Measurements from ENCODE around the gene SEZ6. TPM values are rescaled to one million over a fixed set of nuclear protein-coding genes. Genes with fewer than 3 reads are reported as not detected.
A peak's percentile ranks its signal among the peaks of the same experiment; 100 is the strongest.

Gene SEZ6
- total RNA-seq, 3 donors from 2014 or later (not counting 1 experiment from before 2014, with no cell fraction given): 0.33 to 1.4 (median 0.97) TPM

- H3K9me3 ChIP-seq (ENCODE audit: control insufficient read depth, insufficient read depth, low read length): no peaks in the 10 kb centered on the region
- H3K9me3 Mint-ChIP-seq: no peaks in the 10 kb centered on the region
- DNase-seq: peak; percentile 27 to 51
- TF ChIP-seq CTCF (IDR thresholded peaks at IDR 0.05): no peak
- H3K4me3 Mint-ChIP-seq: no peak overlapping the region
- 88% methylated on average over 2 of the region's 2 CpGs for WGBS (ENCODE audit: insufficient coverage)
- no peak overlapping the region for H3K4me3 ChIP-seq (ENCODE audit: low read length)
- peak overlapping the region; percentile 92 to 100 for H3K27ac Mint-ChIP-seq
- H3K4me1 Mint-ChIP-seq: peaks cover 52 to 59% of the 10 kb centered on the region in 2 donors
- peak; percentile 33 to 54 (median 37) for ATAC-seq
- H3K27me3 ChIP-seq (ENCODE audit: control insufficient read depth, insufficient read depth, low read length): no peaks in the 10 kb centered on the region
- H3K4me1 ChIP-seq (ENCODE audit: control insufficient read depth, insufficient read depth, low read length): peaks cover 42% of the 10 kb centered on the region
- peaks cover 14% of the 10 kb centered on the region for H3K36me3 ChIP-seq (ENCODE audit: control insufficient read depth, insufficient read depth, low read length)
- no peaks in the 10 kb centered on the region for H3K27me3 Mint-ChIP-seq (ENCODE audit: low read depth in 2 of 2)
- no peaks in the 10 kb centered on the region for H3K36me3 Mint-ChIP-seq
- peak overlapping the region; percentile 22 for H3K27ac ChIP-seq (ENCODE audit: low read length)
- intact Hi-C loops (cut with micrococcal nuclease): loop anchor here (5.0 kb wide), 1 partner anchor 186 kb away; the partner anchor contains the start of gene TRAF4
Observed at GRCh38 chr17:28928061-28928460, 77.8 kb downstream of the SEZ6 start.

DNA sequence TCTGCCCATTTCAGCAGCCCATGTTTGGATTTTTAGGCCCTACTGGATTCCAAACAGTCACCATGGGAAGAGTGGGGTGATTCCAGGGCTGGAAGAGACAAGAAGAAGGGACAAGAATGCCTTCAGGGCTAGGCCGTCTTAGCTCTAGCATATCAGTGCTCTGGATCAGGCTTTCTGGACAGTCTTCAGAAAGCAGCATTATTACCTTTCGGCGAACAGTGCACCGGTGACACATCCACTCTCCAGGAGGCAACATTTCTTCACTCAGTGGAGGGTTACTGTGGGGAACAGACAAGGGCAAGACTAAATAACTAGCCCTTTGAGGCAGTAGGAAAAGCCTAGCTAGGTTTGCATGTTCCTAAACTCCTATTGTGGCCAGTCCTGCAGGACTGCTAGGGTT, 79.0 kb downstream of the SEZ6 start:
- no peak for ATAC-seq
- peak overlapping the region; percentile 17 for H3K4me3 Mint-ChIP-seq
- no peaks in the 10 kb centered on the region for H3K9me3 ChIP-seq (ENCODE audit: control insufficient read depth, insufficient read depth, low read length)
- H3K27ac Mint-ChIP-seq: peak overlapping the region; percentile 92 to 100
- peaks cover 8% of the 10 kb centered on the region for H3K36me3 Mint-ChIP-seq
- DNase-seq: no peak
- H3K4me1 Mint-ChIP-seq: peaks cover 58 to 59% of the 10 kb centered on the region in 2 donors
- peaks cover 42% of the 10 kb centered on the region for H3K4me1 ChIP-seq (ENCODE audit: control insufficient read depth, insufficient read depth, low read length)
- H3K27me3 Mint-ChIP-seq (ENCODE audit: low read depth in 2 of 2): no peaks in the 10 kb centered on the region
- no peak for TF ChIP-seq CTCF (IDR thresholded peaks at IDR 0.05)
- WGBS (ENCODE audit: insufficient coverage): 93% methylated on average over 4 of the region's 4 CpGs
- no peaks in the 10 kb centered on the region for H3K27me3 ChIP-seq (ENCODE audit: control insufficient read depth, insufficient read depth, low read length)
- H3K9me3 Mint-ChIP-seq: no peaks in the 10 kb centered on the region
- intact Hi-C loops (cut with micrococcal nuclease): loop anchor here (1.0 to 5.0 kb wide), 4 partner anchors 23 to 184 kb away; partner anchors contain the start of genes DHRS13 and TRAF4
- H3K4me3 ChIP-seq (ENCODE audit: low read length): no peak overlapping the region
- peaks cover 27% of the 10 kb centered on the region for H3K36me3 ChIP-seq (ENCODE audit: control insufficient read depth, insufficient read depth, low read length)
- H3K27ac ChIP-seq (ENCODE audit: low read length): peak overlapping the region; percentile 94

- Histone ChIP-seq H3K4me3 (ENCODE audit: low read length) (no peak overlapping the region), H3K9me3 (ENCODE audit: control insufficient read depth, insufficient read depth, low read length) (no peaks in the 10 kb centered on the region), H3K27ac (ENCODE audit: low read length) (peak overlapping the region; percentile 94), H3K36me3 (ENCODE audit: control insufficient read depth, insufficient read depth, low read length) (peaks cover 31% of the 10 kb centered on the region), H3K4me1 (ENCODE audit: control insufficient read depth, insufficient read depth, low read length) (peaks cover 42% of the 10 kb centered on the region), H3K27me3 (ENCODE audit: control insufficient read depth, insufficient read depth, low read length) (no peaks in the 10 kb centered on the region)
- Mint-ChIP-seq H3K9me3 (no peaks in the 10 kb centered on the region), H3K4me3 (peak overlapping the region; percentile 86), H3K27ac (peak overlapping the region; percentile 92 to 100), H3K36me3 (peaks cover 8% of the 10 kb centered on the region), H3K4me1 (peaks cover 59 to 62% of the 10 kb centered on the region in 2 donors), H3K27me3 (ENCODE audit: low read depth in 2 of 2) (no peaks in the 10 kb centered on the region)
- no peak for TF ChIP-seq CTCF (IDR thresholded peaks at IDR 0.05)
- 21% methylated on average over 2 of the region's 2 CpGs for WGBS (ENCODE audit: insufficient coverage)
- no peak for DNase-seq
- ATAC-seq: peak in 1 of 3 donors; percentile 0
- intact Hi-C loops (cut with micrococcal nuclease): loop anchor here (1.0 to 5.0 kb wide), 4 partner anchors 23 to 184 kb away; partner anchors contain the start of genes DHRS13 and TRAF4
Observed at GRCh38 chr17:28926366-28926765, 79.5 kb downstream of the SEZ6 start.
